WTC11 (cell line): ENCODE measurements around the gene MGMT. TPM values are rescaled to one million over a fixed set of nuclear protein-coding genes. Genes with fewer than 3 reads are reported as not detected.

ENCODE experiments used
- ATAC-seq: fragments of 200-7000 bp; cut with Tn5 transposase; 2 replicates; pipeline ENCODE4 v1.10.0; 2021; ENCODE audit warnings: mild to moderate bottlenecking, moderate library complexity
- CTCF ChIA-PET: fragments of 300-600 bp; sonication (Branson Sonifier 250); formaldehyde crosslinking; loops from one replicate; lab custom pipeline; 2021; ENCODE audit warnings: antibody characterized with exemption; lab: Charles Lee
- POLR2A ChIA-PET: fragments of 350-600 bp; sonication (Branson Sonifier 250); formaldehyde crosslinking; loops from one replicate; lab custom pipeline; 2021; ENCODE audit warnings: antibody characterized with exemption; lab: Charles Lee
- DNase-seq: peaks from one replicate; pipeline ENCODE4 v3.0.0; 2021; ENCODE audit warnings: low spot score
- H3K27ac Mint-ChIP-seq: 2 replicates; pipeline ENCODE4 v1.8.0; 2021; ENCODE audit warnings: mixed read lengths
- H3K27me3 Mint-ChIP-seq: 2 replicates; pipeline ENCODE4 v1.8.0; 2021; ENCODE audit warnings: low read depth, mild to moderate bottlenecking, moderate library complexity, mixed read lengths
- H3K36me3 Mint-ChIP-seq: 2 replicates; pipeline ENCODE4 v1.8.0; 2021; ENCODE audit warnings: mixed read lengths
- H3K4me1 Mint-ChIP-seq: 2 replicates; pipeline ENCODE4 v1.8.0; 2022; ENCODE audit warnings: mixed read lengths
- H3K4me3 Mint-ChIP-seq: 2 replicates; pipeline ENCODE4 v1.8.0; 2021; ENCODE audit warnings: mild to moderate bottlenecking, moderate library complexity, mixed read lengths
- H3K9me3 Mint-ChIP-seq: 2 replicates; pipeline ENCODE4 v1.8.0; 2021; ENCODE audit warnings: mixed read lengths
- AFF4 ChIP-seq: sonication (generic); formaldehyde crosslinking; IDR thresholded peaks from 2 replicates; pipeline ENCODE4 v1.8.1; 2023; ENCODE audit warnings: mild to moderate bottlenecking, missing genetic modification reagents, borderline replicate concordance
- ATF1 ChIP-seq: sonication (generic); formaldehyde crosslinking; IDR thresholded peaks from 2 replicates; pipeline ENCODE4 v1.8.1; 2023; ENCODE audit warnings: mild to moderate bottlenecking, moderate library complexity, missing genetic modification reagents
- CDX4 ChIP-seq: fragments of 250-450 bp; sonication (Bioruptor Pico); IDR thresholded peaks from 2 replicates; pipeline ENCODE4 v1.9.0; 2021; ENCODE audit warnings: moderate library complexity, mild to moderate bottlenecking, inconsistent platforms, borderline replicate concordance
- CREM ChIP-seq: sonication (generic); formaldehyde crosslinking; IDR thresholded peaks from 2 replicates; pipeline ENCODE4 v1.8.1; 2022; ENCODE audit warnings: mild to moderate bottlenecking, missing genetic modification reagents, moderate library complexity
- EMX1 ChIP-seq: fragments of 250-450 bp; sonication (Bioruptor Pico); IDR thresholded peaks from 2 replicates; pipeline ENCODE4 v1.8.0; 2021; ENCODE audit warnings: mild to moderate bottlenecking
- ETV6 ChIP-seq: sonication (generic); formaldehyde crosslinking; IDR thresholded peaks from 2 replicates; pipeline ENCODE4 v1.8.1; 2022; ENCODE audit warnings: mild to moderate bottlenecking, missing genetic modification reagents
- IRF2 ChIP-seq: sonication (generic); formaldehyde crosslinking; IDR thresholded peaks from 2 replicates; pipeline ENCODE4 v1.8.0; 2022; ENCODE audit warnings: low read depth, missing genetic modification reagents, borderline replicate concordance
- KAT7 ChIP-seq: sonication (generic); formaldehyde crosslinking; IDR thresholded peaks from 2 replicates; pipeline ENCODE4 v1.8.1; 2023; ENCODE audit warnings: missing genetic modification reagents, mild to moderate bottlenecking, borderline replicate concordance
- MAX ChIP-seq: sonication (generic); formaldehyde crosslinking; IDR thresholded peaks from 2 replicates; pipeline ENCODE4 v1.8.0; 2022; ENCODE audit warnings: mild to moderate bottlenecking, missing genetic modification reagents
- MLX ChIP-seq: sonication (generic); formaldehyde crosslinking; IDR thresholded peaks from 2 replicates; pipeline ENCODE4 v1.8.1; 2023; ENCODE audit warnings: mild to moderate bottlenecking, missing genetic modification reagents, moderate library complexity
- MYBL2 ChIP-seq: sonication (generic); formaldehyde crosslinking; IDR thresholded peaks from 2 replicates; pipeline ENCODE4 v1.8.1; 2023; ENCODE audit warnings: mild to moderate bottlenecking, moderate library complexity, missing genetic modification reagents
- PRRX2 ChIP-seq: fragments of 250-450 bp; sonication (Bioruptor Pico); IDR thresholded peaks from 2 replicates; pipeline ENCODE4 v1.8.0; 2021; ENCODE audit warnings: mild to moderate bottlenecking
- RORB ChIP-seq: fragments of 250-450 bp; sonication (Bioruptor Pico); IDR thresholded peaks from 2 replicates; pipeline ENCODE4 v1.9.0; 2021; ENCODE audit warnings: mild to moderate bottlenecking
- SMAD4 ChIP-seq: sonication (generic); formaldehyde crosslinking; IDR thresholded peaks from 2 replicates; pipeline ENCODE4 v1.8.0; 2022; ENCODE audit warnings: mild to moderate bottlenecking, missing genetic modification reagents
- STAT6 ChIP-seq: sonication (generic); formaldehyde crosslinking; conservative IDR thresholded peaks from 2 replicates; pipeline ENCODE4 v1.8.1; 2023; ENCODE audit warnings: mild to moderate bottlenecking, low read depth, missing genetic modification reagents, moderate library complexity
- ZMAT4 ChIP-seq: fragments of 250-450 bp; sonication (Bioruptor Pico); IDR thresholded peaks from 2 replicates; pipeline ENCODE4 v1.9.0; 2021; ENCODE audit warnings: mild to moderate bottlenecking
- ZNF121 ChIP-seq: sonication (generic); formaldehyde crosslinking; IDR thresholded peaks from 2 replicates; pipeline ENCODE4 v1.8.0; 2023; ENCODE audit warnings: missing genetic modification reagents
- ZNF138 ChIP-seq: sonication (generic); formaldehyde crosslinking; conservative IDR thresholded peaks from 2 replicates; pipeline ENCODE4 v1.8.1; 2022; ENCODE audit warnings: mild to moderate bottlenecking, moderate library complexity, missing genetic modification reagents
- ZNF317 ChIP-seq: sonication (generic); formaldehyde crosslinking; IDR thresholded peaks from 2 replicates; pipeline ENCODE4 v1.8.1; 2023; ENCODE audit warnings: low read depth, mild to moderate bottlenecking, moderate library complexity, missing genetic modification reagents, borderline replicate concordance
- ZNF532 ChIP-seq: fragments of 250-450 bp; sonication (Bioruptor Pico); IDR thresholded peaks from 2 replicates; pipeline ENCODE4 v1.9.0; 2021; ENCODE audit warnings: mild to moderate bottlenecking, borderline replicate concordance
- total RNA-seq: library from RNA; stranded (reverse); gene quantifications from 3 replicates; pipeline ENCODE4 v1.2.3, GENCODE V29; 2021

Gene MGMT
- total RNA-seq, 1 experiment from 2014 or later, result 11.8 TPM

- no peak for TF ChIP-seq ZNF317 (CRISPR knock-in tag)
- no peak for TF ChIP-seq MYBL2
- no peak for TF ChIP-seq EMX1 (CRISPR knock-in tag)
Observed at GRCh38 chr10:129419397-129419796, 47.6 kb upstream of the MGMT start (continued).

- no peak for DNase-seq
- TF ChIP-seq ZMAT4 (CRISPR knock-in tag) (no peak), CDX4 (CRISPR knock-in tag) (no peak), AFF4 (CRISPR knock-in tag) (no peak), ETV6 (no peak), PRRX2 (CRISPR knock-in tag) (no peak), ZNF121 (CRISPR knock-in tag) (no peak), SMAD4 (no peak), CREM (CRISPR knock-in tag) (no peak), MYBL2 (no peak), RORB (CRISPR knock-in tag) (no peak)
- TF ChIP-seq, all 79 proteins: peak for 0
- Mint-ChIP-seq H3K4me1 (peaks cover 12% of the 10 kb centered on the region; the same call in 1 of the 2 replicates), H3K27ac (no peak overlapping the region), H3K36me3 (no peaks in the 10 kb centered on the region), H3K4me3 (no peak overlapping the region), H3K9me3 (no peaks in the 10 kb centered on the region), H3K27me3 (no peaks in the 10 kb centered on the region)
- ATAC-seq, result no peak
- ChIA-PET POLR2A (no interaction called here), CTCF (no interaction called here)
Observed at GRCh38 chr10:129421399-129422010, 45.5 kb upstream of the MGMT start.

GRCh38 chr10:129424978-129425377, 42.1 kb upstream of the MGMT start:
- no peaks in the 10 kb centered on the region for H3K36me3 Mint-ChIP-seq
- H3K27me3 Mint-ChIP-seq, result no peaks in the 10 kb centered on the region
- POLR2A ChIA-PET, result no interaction called here
- 0 out of 2 replicates have a peak, but pooled peaks cover 1% of the 10 kb centered on the region for H3K9me3 Mint-ChIP-seq
- DNase-seq (no peak), ATAC-seq (no peak)
- H3K4me3 Mint-ChIP-seq, result no peak overlapping the region
- CTCF ChIA-PET, result interaction anchor here (1.1 to 1.3 kb wide), 2 partner anchors 88 to 464 kb away, joined by 3 read pairs; no protein-coding TSS in a partner anchor
- H3K27ac Mint-ChIP-seq, result no peak overlapping the region
- H3K4me1 Mint-ChIP-seq, result no peaks in the 10 kb centered on the region
- TF ChIP-seq IRF2 (CRISPR knock-in tag) (no peak), ZNF532 (CRISPR knock-in tag) (no peak), MLX (CRISPR knock-in tag) (no peak), SMAD4 (no peak), ZNF138 (no peak), ATF1 (no peak), MAX (CRISPR knock-in tag) (no peak), STAT6 (no peak), KAT7 (CRISPR knock-in tag) (no peak)
